PC-3 (cell line): ENCODE data around the gene NTF3.

Experiments used
- EZH2 ChIP-seq: fragments of 300-600 bp; sonication (generic); IDR thresholded peaks from one replicate; pipeline ENCODE4 v1.6.1; 2017; ENCODE audit warnings: antibody characterized with exemption, mild to moderate bottlenecking, low read length; ENCODE audit not compliant: unreplicated experiment
- EZH2phosphoT487 ChIP-seq: fragments of 300-600 bp; sonication (generic); IDR thresholded peaks from 2 replicates; pipeline ENCODE4 v1.6.1; 2018; ENCODE audit warnings: mild to moderate bottlenecking, antibody characterized with exemption, low read length, borderline replicate concordance
- TF ChIP-seq, protein P1 (sequence below): fragments of 300-600 bp; sonication (generic); conservative IDR thresholded peaks from 2 replicates; pipeline ENCODE4 v1.5.1; 2017; ENCODE audit warnings: antibody characterized with exemption, low read depth, mild to moderate bottlenecking, low read length

DNA sequence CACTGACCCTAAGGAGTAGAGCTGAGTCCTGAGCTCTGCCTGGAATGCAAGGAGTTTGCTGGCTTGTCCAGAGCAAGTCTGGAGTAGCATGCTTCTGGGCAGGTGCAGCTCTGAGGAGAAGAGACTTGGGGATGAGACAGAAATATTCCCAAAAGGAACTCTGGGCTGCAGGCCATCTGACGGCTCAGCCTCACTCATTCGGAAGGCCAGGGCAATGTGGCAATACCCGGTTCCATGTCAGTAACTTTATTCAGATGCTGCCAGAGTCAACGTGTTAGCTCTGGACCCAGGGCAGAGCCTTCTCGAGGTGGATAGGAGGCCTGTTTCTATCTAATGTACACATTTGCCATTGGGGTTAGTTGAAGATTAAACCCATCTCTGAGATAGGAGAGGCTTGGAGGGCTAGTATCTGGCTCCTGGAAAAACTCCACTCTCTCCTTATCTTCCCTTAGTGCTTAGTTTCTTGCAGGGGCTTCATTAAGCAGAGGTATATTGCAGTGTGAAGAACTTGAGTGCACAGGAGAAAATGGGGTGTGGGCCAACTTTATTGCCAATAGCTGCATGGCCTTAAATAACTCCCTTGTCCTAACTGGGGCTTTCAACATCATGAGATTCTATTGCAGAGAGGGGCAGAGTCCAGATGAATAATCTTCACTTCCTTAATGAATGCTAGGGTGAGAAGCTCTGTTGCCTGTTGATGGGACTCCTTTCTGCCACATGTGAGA lies 65.6 kb downstream of the NTF3 start:
- TF ChIP-seq, protein P1, sequence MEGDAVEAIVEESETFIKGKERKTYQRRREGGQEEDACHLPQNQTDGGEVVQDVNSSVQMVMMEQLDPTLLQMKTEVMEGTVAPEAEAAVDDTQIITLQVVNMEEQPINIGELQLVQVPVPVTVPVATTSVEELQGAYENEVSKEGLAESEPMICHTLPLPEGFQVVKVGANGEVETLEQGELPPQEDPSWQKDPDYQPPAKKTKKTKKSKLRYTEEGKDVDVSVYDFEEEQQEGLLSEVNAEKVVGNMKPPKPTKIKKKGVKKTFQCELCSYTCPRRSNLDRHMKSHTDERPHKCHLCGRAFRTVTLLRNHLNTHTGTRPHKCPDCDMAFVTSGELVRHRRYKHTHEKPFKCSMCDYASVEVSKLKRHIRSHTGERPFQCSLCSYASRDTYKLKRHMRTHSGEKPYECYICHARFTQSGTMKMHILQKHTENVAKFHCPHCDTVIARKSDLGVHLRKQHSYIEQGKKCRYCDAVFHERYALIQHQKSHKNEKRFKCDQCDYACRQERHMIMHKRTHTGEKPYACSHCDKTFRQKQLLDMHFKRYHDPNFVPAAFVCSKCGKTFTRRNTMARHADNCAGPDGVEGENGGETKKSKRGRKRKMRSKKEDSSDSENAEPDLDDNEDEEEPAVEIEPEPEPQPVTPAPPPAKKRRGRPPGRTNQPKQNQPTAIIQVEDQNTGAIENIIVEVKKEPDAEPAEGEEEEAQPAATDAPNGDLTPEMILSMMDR, result no peak
- TF ChIP-seq EZH2 (no peak), EZH2phosphoT487 (no peak)
